Urothelium cell line (cell line): ENCODE measurements around the gene CGB8.
A peak's percentile ranks its signal among the peaks of the same experiment; 100 is the strongest.
"Not testable (repeated sequence)": the region's sequence is repeated elsewhere in the genome, so short reads cannot be mapped to it uniquely, and the experiment has no call there.

Source experiments
- DNase-seq: peaks from one replicate; pipeline ENCODE4 v3.0.0; 2011; ENCODE audit warnings: low spot score, mixed read lengths
- FAIRE-seq: peaks from 2 replicates; lab custom pipeline; 2011; peaks lifted over from hg19 to GRCh38; lab: Jason Lieb, UNC

CGB8 gene

DNA sequence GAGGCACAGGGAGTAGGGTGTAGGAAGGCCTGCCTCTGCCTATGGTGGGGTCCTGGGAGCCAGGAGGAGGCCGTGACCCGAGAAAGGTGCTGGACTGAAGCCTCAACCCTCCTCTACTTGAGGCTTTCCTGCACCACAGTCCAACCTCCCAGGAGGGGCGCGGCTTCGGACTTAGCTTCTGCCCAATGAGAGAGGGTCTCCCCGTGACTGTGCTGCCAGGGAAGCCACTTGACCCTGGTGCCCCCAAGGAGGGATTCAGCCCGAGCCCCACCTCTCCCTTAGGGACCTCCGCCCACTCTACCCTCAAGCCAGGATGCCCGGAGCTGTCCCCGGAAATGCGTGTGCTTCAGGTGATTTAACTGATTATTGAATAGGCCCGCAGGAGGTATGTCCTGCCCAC, at the start of gene CGB8:
CGB8 (minus strand) TSS at position 101 of the 400 bp plus-strand sequence. CDS start 372 bp downstream, outside the sequence.
- DNase-seq, FAIRE-seq: not testable (repeated sequence)

GRCh38 chr19:49097453-49098288, 48.8 kb upstream of the CGB8 start:
- peak; percentile 46 for FAIRE-seq
- DNase-seq = peak; percentile 68

DNA sequence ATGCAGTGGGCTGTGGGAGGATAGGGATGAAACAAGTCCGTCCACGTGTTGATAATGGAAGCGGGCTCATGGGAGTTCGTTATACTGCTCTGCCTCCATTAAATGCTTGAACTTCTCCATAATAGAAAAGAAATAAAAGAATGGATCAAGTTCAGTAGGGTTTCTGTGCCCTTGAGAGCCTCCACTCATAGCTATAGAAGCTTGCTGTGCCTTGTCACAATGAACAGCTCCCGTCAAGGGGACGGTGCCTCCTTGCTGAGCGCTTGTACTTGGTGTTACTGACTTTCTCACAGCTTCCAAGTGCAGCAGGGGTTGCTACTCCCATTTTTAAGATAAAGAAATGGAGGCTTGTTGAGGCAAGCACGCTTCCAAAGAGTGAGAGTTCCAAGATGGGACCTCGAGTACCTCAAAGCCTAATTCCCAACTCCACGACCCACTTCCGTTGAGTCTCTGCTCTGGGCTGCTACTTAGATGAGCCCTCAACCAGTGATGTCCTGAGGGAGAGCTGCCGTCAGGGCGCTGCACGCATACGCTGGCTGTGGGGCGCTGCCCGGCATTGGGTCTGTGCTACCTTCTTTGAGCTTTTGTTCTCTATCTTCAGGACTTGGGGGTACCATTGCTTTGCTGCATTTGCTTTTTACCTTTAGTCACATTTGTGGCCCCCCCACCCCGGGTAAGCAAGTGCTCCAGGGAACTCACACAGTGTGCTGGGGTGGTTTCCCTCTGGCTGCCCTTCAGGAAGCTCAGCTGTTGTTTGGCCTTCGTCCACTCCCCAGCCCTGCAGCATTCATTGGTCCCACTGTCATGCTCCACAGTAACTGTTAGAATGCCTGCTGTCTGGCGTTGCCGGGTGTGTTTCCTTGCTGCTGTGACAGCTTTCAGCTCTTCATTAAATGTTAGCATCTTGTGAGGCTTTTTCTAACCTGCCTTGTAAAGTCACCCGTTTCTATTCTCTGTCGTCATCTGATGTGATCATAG, 45.9 kb upstream of the CGB8 start:
- FAIRE-seq (no peak), DNase-seq (no peak)

GRCh38 chr19:49092686-49093085, 43.8 kb upstream of the CGB8 start:
- DNase-seq (no peak), FAIRE-seq (no peak)

- no peak for DNase-seq
- no peak for FAIRE-seq
Observed at GRCh38 chr19:49091391-49092038, 42.6 kb upstream of the CGB8 start.

DNA sequence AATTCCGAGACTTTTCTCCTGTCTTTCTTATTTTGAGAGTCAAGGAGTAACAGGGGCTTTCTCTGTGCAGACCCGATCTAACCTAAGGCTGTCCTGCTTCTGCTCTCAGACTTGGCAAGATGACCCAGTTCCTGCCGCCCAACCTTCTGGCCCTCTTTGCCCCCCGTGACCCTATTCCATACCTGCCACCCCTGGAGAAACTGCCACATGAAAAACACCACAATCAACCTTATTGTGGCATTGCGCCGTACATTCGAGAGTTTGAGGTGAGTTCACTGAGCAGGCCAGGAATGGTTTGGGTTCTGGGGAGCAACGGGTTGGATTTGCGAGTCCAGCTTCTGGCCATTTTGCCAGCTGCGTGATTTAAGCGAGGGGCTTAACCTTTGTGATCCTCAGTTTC, 37.4 kb upstream of the CGB8 start:
- FAIRE-seq (no peak), DNase-seq (no peak)

DNA sequence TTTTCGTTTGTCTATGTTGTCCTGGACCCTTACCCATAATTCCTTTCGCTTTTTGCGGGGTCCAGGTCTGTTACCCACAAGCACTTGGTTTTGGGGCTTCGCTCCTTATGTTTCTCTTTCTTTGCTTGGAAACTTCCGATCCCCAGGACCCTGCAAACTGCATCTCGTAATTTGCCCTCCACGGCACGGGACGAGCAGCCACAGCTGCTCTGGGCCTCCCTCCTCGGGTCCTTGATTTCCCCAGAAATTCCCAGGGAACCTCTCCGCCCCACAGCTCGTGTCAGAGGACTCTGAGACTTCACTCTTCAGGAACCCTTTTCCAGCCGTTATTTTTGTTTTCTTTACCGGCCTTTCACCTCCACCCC, 36.9 kb upstream of the CGB8 start:
- DNase-seq (no peak), FAIRE-seq (no peak)

- FAIRE-seq (peak; percentile 85), DNase-seq (peak; percentile 99)
Observed at GRCh38 chr19:49085020-49085867, 36.3 kb upstream of the CGB8 start, which contains the start of gene SNRNP70. TSS of gene SNRNP70 (plus strand) at chr19:49085451. CDS start at chr19:49086415, 964 bp downstream.

- FAIRE-seq = no peak
- DNase-seq = no peak
Observed at GRCh38 chr19:49084206-49085019, 35.5 kb upstream of the CGB8 start.

- no peak for DNase-seq
- FAIRE-seq = no peak
Observed at GRCh38 chr19:49081273-49081672, 32.4 kb upstream of the CGB8 start.

DNA sequence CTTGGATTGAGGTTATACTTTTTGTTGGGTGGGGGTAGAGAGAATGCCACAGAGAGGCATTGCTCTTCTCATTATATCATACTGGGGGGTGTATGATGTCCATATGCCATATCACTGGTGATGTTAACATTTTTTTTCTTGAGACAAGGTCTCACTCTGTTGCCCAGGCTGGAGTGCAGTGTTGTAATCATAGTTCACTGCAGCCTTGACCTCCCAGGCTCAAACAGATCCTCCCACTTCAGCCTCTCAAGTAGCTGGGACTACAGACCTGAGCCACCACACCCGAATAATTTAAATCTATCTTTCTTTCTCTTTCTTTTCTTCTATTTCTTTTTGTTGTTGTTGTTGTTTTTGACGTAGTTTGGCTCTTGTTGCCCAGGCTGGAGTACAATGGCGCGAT, 31.5 kb upstream of the CGB8 start:
- FAIRE-seq (no peak), DNase-seq (no peak)

- not testable (repeated sequence) for DNase-seq, FAIRE-seq
Observed at GRCh38 chr19:49074869-49075268, 26.0 kb upstream of the CGB8 start.

- DNase-seq (no peak), FAIRE-seq (no peak)
Observed at GRCh38 chr19:49073514-49074378, 24.8 kb upstream of the CGB8 start.

- DNase-seq (no peak), FAIRE-seq (no peak)
Observed at GRCh38 chr19:49071860-49072547, 23.1 kb upstream of the CGB8 start.

DNA sequence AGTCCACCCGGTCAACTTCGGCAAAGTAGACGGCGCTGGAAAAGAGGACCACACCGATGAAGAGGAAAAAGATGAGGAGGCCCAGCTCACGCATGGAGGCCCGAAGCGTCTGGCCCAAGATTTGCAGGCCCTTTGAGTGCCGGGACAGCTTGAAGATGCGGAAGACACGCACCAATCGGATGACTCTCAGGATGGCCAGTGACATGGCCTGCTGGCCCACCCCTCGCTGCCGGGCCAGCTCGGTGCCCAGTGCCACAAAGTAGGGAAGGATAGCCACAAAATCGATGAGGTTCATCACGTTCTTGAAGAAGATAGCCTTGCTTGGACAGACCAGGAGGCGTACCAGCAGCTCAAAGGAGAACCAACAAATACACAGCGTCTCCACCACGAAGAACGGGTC, 21.5 kb upstream of the CGB8 start:
- no peak for DNase-seq
- no peak for FAIRE-seq

GRCh38 chr19:49069026-49069425, 20.1 kb upstream of the CGB8 start:
- DNase-seq = no peak
- no peak for FAIRE-seq

DNA sequence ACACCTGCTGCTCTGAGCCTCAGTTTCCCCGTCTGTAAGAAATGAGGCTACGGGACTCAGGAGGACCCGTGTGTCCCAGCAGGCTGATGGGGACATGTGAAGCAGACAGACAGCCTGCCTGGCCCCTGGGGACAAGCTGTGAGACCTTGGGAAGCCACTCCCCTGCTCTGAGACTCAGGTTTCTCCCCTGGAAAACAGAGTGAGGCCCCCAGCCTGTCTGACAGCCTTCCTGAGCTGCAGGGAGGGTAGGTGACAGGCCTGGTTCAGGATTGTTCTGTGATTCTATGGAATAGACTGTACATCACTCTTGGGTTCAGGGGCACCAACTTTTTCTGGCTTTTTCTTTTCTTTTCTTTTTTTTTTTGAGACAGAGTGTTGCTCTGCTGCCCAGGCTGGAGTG, 18.6 kb upstream of the CGB8 start:
- no peak for FAIRE-seq
- DNase-seq = no peak
